Superior temporal gyrus (tissue), 1 donor: ENCODE results near the gene EVX2.

ENCODE experiments used
- DNase-seq: peaks from one replicate; pipeline ENCODE4 v3.0.0-alpha.2; 2016; ENCODE audit errors: extremely low spot score

The EVX2 gene

DNA sequence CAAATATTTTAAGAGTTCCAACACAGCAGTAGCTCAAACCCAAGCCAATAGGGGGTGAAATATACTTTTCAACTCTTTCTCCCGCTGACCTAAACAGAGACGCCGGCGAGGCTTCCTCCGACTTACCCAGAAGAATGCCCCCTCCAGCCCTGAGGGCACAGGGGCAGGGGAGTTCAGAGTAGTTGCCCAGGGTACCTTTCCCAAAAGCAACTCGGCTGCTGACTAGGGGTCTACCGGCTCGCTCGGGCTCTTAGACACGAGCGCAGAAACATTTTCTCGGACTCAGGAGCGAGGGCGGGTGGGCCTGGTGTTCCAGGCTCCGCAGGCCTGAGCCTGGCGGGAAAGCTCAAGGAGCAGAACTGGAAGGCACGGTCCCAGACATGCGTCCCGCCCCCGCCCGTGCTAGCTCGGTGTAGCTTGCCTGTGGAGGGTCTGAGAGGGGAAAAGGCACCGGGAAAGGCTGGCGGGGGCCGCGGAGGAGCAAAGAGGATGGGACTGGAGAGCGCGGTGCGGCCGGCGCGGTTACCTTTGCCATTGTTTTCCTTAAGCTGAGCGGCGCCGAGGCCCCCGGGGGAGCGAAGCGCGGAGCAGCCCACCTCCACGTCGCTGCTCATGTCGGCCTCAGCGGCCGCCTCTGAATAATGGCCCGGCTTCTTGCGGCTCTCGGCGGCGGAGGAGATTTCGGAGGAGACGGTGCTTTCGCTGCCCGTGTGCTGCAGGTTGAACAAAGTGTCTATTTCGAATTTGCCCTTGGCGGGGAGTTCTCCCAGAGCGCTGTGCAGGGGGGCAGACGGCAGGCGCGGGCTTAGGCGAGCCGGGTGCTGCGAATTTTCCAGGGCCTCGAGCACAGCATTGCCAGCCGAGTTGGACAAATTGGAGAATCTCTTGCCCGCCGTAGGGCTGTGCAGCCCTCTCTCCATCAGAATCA is 674 bp downstream of the EVX2 start:
- no peak for DNase-seq

DNA sequence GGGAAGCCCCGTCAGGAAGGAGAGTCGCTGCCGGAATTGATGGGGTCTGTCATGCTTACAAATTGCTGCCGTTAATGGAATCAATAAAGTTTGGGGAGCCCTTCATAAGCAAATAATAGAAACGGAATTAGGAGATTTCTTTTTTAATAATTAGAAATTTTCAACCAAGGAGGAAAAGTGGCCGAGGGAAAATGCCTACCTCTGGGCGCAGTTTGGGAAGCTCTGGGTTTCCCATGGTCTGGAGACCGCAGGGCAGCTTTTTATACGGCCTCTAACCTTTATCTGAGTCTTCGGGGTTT is 1.3 kb downstream of the EVX2 start:
- DNase-seq, result no peak

DNA sequence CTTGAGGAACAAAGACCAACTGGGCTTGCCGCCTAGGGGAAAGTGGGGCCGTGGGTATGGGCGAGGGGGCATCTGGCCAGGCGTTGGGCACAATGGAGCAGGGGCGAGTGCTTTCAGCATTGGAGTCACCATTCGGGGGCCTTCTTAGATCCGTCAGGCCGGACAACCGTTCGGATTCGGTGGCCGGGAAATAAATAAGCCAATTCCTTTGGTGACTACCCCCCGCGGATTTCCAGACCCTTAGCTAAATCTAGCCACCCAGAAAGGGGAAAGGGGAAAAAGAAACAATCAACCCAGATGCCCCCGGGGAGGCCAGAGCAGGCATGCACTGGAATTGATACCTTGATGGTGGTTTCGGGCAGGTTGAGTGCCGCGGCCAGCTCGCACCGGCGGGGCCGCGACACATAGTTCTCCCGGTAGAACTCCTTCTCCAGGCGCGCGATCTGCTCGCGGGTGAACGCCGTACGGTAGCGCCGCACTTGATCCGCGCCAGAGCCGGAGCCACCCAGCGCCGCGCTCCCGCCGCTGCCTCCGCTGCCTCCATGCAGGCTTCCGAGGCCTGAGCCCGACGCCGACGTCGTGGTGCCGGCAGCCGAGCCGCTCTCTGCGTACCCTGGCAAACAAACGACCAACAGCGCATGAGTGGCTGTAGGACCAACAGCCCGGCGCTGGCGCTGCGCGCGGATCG is 1.8 kb downstream of the EVX2 start:
- no peak for DNase-seq

DNA sequence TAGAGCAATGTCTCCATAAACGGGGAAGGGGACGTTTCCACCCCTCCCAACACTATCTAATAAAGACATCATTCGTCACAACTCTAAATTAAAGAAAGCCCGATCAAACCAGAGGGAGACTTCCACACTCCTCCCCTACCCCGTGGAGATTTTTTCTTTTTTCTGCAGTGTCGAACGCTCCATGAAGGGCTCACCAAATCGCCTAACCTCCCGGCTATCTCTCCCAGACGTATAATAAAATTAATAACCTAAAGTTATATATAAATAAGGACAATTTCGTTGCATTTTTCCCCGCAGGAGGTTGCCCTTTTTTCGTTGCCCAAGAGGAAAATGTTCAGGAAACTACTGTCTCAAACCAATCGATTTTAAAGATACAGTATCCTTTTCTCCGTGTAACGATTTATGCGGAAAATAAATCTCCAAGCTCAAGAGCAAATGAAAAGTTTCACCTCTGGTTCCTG is 2.4 kb downstream of the EVX2 start:
- DNase-seq, result no peak

DNA sequence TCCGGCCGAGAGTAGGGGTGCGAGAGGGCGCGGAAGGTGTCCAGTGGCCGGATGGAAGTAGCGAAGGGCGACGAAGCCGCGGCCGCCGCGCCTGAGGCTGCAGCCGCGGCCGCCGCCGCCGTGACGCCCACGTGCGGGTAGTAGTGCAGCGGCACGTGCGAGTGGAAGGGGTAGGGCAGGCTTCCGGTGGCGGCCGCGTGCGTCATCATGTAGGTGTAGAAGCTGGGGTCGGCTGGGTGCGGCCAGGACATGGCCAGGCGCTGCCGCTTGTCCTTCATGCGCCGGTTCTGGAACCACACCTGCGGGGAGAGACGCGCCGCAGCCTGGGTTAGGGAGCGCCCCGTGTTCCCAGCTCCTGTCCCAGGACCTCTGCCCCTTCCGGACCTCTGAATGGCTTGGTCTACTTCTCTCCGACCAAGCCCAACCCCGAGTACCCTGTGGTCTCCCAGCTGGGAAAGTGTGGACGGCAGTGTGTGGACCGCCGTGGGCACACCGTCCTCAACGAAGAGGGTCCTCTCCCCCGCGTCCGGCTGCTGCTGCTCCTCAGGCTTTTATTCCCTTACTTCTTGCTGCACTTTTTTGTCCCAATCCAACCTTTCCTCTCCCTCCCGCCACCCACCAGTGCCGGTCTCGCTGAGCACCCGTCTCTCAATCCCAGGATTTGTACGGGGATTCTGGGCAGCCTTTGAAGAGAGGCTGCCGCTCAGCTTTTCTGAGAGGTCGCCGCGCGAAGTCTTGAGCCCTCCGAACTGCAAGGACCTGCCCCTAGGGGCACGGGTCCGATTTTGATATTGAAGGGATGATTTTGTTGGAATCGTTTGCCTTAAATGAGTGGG is 3.0 kb downstream of the EVX2 start:
- DNase-seq, result no peak

DNA sequence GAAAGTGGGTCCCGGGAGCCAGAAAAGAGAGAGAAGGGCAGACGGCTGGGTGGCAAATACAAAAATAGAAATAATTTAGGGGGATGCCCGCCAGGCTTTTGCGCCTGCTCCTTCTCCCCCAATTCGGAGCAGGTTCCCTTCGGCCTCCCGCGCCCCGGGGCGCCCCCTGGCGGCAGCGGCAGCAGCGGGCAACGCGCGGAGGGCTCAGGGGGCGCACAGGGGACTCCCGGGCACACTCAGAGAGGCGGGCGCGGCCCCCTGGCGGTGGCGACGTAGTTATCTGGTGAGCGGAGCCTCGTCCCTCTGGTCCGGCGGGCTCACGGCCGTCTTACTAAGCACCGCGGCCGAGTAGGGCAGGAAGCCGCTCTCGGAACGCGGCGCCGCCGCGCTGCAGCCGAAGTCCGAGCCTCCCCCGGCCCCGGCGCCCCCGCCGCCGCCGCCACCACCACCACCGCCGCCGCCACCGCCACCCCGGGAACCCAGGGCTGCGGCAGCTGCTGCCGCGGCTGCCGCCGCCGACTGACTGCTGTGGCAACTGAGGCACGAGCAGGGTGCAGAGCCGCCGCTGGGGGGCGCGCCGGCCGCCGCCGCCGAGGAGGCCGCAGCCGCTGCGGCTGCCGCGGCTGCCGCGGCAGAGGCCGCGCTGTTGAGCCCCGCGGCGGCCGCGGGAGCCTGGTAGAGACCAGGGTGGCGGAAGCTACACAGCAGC is 3.8 kb downstream of the EVX2 start:
- no peak for DNase-seq

DNA sequence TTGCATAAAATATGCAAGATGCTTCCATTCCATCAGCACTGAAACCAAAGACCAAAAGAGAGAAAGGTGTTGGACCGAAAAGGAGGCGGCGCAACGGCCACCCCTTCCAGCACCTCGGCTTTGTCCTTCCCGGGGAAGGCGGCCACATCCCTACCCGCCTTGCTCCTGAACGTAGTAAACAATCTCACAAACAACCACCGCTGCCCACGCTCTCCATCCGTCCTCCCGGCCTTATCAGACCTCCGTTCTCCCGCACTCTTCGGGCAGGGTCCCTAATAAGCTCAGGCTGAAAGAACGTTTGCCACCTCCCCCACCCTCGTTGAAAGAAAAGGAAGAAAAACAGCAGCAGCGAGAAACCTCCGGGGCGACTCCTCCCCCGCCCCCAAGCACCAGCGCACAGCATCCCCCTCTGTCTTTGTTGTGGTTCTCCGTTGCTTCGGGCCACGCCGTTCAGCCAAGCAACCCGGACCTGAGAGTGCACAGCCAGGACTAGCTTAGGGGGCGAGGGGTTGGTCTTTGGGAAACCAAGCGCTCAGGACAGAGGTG is 4.4 kb downstream of the EVX2 start:
- DNase-seq, result no peak

DNA sequence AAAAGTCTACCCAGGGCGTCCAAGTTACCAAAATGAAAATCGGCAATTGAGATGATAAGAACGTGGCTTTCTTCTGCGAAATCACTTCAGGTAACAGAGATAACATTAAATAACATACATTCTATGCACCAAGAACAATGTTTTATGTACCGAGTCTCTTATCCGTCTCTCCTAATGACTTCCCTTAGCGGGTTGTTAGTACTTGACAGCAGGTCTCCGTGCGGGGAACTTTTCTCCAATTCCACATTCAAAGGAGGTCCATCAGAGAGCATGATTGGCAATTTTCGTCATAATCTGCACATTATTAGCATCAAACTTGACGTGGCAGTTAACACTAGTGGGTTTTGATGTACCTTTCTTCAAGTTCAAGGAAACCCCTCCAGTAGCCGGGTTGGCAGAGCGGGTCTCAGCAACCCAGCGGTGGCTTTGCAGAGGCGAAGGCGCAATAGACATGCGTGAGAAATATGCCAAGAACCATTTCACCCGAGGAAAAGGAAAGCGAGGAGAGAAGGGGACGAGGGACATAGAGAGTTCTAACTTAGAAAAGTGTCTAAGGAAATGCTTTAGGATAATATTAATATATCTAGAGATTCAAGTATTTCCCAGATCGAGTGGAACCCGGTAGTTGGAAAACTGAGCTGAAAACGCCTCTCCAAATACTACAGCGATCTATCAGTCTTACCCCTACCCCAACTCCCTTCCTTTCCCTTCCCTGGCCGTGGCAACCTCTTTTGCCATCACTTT is 5.0 kb downstream of the EVX2 start:
- no peak for DNase-seq

DNA sequence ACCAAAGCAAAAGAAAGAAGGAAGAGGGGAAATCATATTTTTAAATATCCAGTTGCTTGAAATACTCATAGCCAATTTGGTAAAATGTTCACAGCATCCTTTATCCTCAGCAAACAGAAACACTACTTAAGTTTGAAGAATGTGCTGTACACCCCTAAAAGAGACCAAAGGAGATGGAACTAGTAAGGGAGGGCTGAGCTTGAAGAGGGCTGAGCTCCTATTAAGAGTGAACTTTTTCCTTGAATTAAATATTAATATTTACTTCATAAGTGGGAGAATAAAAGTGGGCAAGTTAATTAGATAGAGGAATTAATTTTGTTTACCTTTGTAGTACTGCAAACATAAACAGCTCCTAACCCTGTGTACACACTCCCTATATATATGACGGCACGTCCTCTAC is 7.0 kb downstream of the EVX2 start:
- no peak for DNase-seq

DNA sequence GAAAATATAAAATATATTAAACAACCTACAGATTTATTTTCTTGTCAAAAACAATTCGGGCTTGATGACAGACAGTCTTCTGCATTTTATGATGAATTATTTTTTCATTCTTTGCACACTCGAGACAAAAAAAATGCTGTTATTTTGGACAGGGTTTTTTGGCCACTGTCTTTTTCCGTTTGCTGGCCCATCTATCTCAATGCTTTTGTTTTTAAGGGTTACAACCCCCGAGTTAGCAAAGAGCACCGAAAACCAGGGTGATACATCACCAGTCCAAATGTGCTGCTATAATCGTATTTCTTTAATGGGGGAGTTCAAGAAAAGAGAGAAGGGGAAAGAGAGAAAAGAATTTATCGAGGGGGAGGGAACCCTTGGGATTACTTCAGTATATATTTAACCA is 7.7 kb downstream of the EVX2 start:
- no peak for DNase-seq

DNA sequence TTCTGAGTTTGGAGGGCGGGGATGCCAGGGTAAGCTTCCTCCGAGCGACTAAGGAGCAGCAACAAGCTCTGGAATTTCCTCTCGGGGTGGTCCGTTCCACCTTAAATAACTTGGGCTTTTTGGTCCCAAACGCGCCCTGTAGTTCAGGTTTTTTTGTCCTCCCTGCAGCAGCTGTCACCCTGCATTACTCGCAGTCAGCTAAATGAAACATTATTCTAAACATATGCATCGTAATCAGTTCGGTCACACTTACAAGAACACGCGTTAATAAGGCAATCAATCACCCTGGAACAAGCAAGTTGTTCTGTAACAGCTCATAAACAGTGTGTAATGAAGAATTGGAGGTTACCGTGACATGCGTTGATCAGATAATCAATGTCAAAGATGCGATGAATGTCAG is 8.3 kb downstream of the EVX2 start:
- no peak for DNase-seq

DNA sequence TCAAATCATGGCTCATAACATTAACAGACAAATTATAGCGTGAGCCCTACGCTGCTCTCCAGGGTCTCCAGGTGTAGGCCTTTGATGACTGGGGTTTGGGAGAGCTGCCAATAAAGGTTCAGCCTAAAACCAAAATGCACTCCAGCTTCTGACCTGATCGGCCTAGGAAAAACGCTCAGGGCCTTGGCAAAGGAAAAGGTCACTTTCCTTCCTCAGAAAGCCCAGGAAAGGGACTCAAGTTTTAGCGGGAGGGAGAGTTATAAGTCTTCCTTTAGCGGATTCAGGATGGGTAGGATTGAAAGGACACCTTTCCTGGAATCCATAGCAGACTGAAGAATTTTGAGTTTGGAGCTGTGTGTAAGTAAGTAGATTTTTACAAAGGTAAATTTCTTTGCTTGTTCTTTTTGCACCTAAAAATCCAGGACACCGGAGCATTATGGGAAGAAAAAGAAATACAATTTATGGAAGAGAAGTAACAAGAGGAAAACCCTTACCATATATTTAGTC is 8.8 kb downstream of the EVX2 start:
- DNase-seq, result no peak

DNA sequence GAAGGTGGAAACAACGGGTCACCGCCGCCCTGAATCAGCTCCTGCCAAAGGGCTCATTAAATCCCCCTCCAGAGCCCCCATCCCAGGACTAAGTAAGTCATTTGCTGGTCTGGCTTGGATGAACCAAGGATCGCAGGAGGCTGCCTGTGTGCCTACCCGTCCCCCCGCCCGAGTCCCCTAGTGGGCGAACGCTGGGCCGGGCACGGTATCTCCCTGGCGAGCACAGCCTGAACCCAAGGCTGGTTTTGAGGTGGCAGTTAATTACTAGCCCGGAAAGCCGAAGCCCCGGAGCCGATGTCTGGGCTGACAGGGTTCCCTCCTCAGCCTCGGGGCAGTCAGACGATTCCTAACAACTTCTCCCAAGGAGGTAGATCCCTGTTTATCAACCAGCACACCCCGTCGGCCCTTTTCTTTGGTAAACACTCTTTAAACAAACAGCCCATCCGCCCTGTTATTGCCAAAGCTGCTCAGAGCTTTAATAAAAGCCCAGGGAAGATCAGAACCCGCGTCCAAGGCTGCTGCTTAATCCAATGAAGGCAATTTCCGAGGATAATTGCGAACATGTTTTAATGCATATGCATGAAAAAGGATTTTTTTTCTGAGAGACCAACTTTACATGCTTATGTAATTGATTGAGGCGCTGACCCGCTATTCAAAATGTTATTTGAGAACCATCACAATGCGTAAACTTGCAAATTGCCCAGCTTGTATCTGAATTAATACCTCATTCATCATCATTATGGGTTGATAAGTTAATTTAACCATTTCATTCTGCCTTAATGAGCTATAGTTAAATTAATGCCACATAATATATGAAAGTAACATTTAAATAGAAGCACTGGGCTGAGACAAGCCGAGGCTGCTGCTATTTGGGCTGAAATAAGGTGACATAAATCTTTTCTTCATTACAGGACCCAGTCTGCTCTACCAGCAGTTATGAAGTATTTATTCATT is 10.5 kb downstream of the EVX2 start:
- DNase-seq, result no peak

DNA sequence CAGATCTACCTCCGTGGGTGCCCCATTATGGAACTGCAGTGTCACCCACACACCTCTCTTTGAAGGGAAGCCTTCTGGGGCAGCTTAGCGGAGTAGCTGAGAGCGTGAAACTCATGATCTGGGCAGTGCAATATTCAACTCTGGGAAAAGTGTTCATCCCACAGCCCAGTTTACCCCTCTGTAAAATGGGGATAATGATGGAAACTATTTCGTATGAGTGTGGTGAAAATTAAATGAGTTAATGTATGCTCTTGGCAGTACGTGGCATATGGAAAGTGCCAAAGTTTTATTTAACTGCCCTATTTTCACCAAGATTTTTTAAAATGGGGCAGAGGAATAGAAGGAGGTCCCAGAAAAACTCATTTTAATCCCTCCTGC is 11.5 kb downstream of the EVX2 start:
- DNase-seq, result no peak

DNA sequence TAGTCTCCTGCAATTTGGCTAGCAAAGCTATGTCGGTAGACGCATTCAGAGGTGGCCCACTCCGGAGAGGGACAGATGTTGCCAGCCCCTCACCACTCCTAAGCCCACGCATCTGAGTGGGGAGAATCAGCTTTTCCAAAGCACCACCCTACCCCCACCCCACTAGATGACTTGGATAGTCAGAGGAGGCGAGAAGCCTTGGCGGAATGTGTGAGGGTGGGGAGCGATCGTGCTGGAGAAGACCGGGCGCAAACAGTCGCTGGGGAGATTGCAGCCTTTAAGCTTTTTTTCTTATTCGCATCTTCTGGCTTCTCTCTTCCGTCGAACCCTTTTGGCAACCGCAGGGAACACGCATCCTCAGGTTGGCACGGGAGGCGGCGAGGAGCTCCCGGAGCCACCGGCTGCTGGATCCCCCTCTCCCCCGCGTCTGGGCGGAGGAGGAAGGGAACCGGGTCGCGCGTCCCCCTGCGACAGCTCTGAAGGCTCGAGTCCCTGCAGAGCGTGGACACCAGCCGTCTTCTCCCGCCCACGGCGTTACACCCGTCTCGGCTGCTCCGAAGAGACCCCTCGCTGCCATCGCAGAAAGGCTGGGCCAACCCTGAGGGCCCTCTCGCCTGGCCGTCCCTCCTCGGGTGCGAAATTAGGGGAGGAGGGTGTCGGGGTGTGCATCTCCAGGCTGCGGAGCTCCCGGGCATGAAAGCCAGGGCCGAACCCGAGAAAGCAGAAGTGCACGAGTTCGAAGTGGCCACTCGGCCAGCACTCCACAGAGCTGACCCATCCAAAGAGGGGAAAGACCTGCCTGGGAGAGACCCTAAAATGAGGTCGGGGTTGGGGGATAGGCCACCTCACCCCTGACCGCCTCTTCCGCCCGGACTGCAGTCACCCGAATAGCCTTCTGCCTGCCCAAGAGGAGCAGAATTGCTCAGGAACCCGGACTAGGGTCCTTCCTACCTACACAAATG is 12.2 kb downstream of the EVX2 start:
- no peak for DNase-seq

DNA sequence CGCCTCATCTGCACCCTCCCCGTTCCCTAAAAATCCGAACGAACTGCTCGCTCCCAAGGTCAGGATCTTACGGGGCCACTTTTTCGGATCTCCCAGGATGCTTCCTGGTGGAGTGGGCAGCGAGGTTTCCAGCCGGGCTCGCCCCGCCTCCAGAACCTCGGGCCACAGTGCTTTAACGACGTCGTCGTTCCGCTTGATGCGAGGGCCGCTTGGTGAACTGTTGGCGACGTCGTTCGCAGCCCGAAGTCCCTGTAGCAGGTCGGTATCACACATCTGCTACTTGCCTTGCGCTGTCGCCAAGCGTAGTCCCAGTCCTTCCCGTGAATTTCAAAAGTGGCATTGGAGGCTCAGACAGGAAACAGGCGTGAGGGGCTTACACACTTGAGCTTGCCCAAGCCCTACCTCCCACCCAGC is 15.3 kb downstream of the EVX2 start:
- no peak for DNase-seq

DNA sequence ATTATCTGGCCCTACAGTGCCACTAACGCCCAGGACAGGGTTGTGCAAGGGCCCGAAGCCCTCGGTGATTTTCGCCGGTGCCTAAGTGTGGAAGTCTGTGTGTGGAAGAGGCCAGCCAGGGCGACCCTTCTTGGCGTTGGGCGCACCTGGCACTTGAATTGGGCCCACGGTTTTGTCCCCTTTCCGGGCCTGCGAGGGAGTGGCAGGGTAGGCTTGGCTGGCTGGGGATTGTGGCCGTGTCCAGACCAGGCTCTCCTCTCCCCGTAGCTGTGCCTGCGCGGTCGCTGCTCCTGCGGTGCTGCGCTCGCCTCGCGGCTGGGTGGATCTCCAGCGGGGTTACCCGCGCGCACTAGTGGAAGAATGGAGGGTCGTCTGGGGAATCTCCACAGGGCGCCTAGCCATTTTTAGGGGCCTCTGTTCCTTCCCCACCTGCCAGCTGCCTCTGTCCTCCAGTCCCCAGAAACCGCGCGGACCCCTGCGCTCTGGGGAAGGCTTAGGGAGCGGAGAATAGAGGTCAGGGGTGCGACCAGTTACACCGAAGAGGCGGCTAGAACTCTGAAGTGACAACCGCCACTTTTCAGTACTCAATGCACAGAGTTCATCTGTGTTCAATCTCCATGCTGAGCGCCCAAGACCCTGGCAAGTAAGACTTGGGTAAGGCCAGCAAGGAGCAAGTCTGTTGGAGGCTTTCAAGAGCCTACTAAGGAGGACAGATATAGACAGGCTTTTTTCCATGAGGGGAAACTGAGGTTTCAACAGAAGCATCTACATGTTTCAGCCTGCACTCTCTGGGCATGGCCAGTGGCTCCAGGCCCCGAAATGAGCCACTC is 16.0 kb downstream of the EVX2 start:
- DNase-seq, result no peak
